Vagina (tissue), 2 donors: ENCODE measurements around the gene ZFYVE16.

Experiments
- CTCF ChIP-seq, 3 experiments: fragments of 450-650 bp in 2 of 3; fragments of 200-600 bp in 1 of 3; sonication (generic) in 1 of 3; IDR thresholded peaks; one replicate each; pipeline ENCODE4 v1.5.1; 2017 to 2019; ENCODE audit warnings: antibody characterized with exemption in 3 of 3, mild to moderate bottlenecking in 2 of 3, moderate library complexity in 2 of 3
- POLR2A ChIP-seq, 2 donors: fragments of 450-650 bp; IDR thresholded peaks; one replicate each; pipeline ENCODE4 v1.6.1; 2017; ENCODE audit warnings: antibody characterized with exemption in 2 of 2, mild to moderate bottlenecking in 2 of 2, moderate library complexity in 2 of 2
- POLR2AphosphoS5 ChIP-seq, 2 donors: sonication (generic); formaldehyde crosslinking; IDR thresholded peaks; one replicate each; pipeline ENCODE4 v1.9.0; 2017; ENCODE audit warnings: antibody characterized with exemption in 2 of 2, mild to moderate bottlenecking in 2 of 2, low read depth in 1 of 2; ENCODE audit not compliant: insufficient read depth in 1 of 2

DNA sequence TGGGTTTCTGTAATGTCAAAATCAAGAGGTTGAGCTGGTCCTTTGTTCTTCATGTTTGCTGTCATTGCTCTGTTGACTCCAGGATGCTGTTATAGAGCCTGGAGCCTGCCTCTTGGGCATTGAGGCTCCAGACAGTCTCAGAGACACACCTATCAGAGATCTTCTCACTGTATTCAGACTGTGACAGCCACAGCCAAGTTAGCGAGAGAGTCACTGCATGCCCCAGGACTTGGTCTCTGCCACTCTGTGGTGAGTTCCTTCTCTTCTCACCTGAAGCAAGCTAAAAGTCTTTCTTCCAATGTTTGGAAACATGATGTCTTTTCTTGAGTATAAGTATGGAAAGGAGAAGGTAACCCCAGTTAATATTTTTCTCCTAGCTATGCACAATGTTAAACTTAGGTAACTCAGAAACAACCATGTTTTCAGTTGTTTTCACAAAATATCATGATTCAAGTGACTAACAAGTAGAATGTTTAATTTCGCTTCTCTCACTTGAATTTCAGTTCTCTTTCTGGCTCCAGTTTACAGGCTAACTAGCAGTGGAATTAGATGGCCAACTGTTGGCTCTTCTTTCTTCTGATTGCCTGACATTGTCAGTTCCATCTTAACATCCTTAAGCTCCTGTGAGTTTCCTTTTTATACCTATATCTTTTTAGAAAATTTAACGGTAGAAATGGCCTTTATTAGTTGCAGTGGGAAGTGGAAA is 20.6 kb upstream of the ZFYVE16 start:
- TF ChIP-seq CTCF (IDR thresholded peaks at IDR 0.05): no peak
- TF ChIP-seq POLR2A (IDR thresholded peaks at IDR 0.05): no peak
- no peak for TF ChIP-seq POLR2AphosphoS5 (IDR thresholded peaks at IDR 0.05; ENCODE audit: insufficient read depth in 1 of 2, low read depth in 1 of 2)
